ENCODE measurements around the gene PRICKLE4.

DNA sequence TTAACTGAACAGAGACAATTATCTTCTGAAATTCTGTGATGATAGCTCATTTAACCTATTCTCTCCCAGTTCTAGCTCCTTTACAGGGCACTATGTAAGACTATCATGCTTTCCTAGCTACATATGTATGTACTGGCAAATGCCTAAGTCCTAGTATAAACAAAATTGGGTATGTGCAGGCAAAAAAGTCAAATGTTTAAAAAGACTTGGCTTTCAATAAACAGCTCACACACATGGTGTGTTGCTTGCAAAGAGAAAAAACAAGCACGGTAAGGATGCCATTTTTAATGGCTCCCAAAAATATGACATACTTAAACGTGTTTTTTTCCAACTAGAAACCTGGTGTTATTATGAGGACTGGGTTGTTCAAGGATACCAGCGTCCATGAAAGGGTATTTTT, 51.7 kb downstream of the PRICKLE4 start:
- TF ChIP-seq, protein P1, sequence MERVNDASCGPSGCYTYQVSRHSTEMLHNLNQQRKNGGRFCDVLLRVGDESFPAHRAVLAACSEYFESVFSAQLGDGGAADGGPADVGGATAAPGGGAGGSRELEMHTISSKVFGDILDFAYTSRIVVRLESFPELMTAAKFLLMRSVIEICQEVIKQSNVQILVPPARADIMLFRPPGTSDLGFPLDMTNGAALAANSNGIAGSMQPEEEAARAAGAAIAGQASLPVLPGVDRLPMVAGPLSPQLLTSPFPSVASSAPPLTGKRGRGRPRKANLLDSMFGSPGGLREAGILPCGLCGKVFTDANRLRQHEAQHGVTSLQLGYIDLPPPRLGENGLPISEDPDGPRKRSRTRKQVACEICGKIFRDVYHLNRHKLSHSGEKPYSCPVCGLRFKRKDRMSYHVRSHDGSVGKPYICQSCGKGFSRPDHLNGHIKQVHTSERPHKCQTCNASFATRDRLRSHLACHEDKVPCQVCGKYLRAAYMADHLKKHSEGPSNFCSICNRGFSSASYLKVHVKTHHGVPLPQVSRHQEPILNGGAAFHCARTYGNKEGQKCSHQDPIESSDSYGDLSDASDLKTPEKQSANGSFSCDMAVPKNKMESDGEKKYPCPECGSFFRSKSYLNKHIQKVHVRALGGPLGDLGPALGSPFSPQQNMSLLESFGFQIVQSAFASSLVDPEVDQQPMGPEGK (CRISPR knock-in tag; IDR thresholded peaks at IDR 0.05; ENCODE audit: borderline replicate concordance), result no peak
- no peak for TF ChIP-seq PPARA (CRISPR knock-in tag; IDR thresholded peaks at IDR 0.05; ENCODE audit: borderline replicate concordance)
- TF ChIP-seq, protein P2, sequence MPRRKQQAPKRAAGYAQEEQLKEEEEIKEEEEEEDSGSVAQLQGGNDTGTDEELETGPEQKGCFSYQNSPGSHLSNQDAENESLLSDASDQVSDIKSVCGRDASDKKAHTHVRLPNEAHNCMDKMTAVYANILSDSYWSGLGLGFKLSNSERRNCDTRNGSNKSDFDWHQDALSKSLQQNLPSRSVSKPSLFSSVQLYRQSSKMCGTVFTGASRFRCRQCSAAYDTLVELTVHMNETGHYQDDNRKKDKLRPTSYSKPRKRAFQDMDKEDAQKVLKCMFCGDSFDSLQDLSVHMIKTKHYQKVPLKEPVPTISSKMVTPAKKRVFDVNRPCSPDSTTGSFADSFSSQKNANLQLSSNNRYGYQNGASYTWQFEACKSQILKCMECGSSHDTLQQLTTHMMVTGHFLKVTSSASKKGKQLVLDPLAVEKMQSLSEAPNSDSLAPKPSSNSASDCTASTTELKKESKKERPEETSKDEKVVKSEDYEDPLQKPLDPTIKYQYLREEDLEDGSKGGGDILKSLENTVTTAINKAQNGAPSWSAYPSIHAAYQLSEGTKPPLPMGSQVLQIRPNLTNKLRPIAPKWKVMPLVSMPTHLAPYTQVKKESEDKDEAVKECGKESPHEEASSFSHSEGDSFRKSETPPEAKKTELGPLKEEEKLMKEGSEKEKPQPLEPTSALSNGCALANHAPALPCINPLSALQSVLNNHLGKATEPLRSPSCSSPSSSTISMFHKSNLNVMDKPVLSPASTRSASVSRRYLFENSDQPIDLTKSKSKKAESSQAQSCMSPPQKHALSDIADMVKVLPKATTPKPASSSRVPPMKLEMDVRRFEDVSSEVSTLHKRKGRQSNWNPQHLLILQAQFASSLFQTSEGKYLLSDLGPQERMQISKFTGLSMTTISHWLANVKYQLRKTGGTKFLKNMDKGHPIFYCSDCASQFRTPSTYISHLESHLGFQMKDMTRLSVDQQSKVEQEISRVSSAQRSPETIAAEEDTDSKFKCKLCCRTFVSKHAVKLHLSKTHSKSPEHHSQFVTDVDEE (CRISPR knock-in tag; IDR thresholded peaks at IDR 0.05), result no peak
- no peak for TF ChIP-seq ZFP3 (CRISPR knock-in tag; IDR thresholded peaks at IDR 0.05)
- TF ChIP-seq ZNF565 (CRISPR knock-in tag; conservative IDR thresholded peaks at IDR 0.05; ENCODE audit: low read depth), result no peak
- no peak for TF ChIP-seq ZNF8 (CRISPR knock-in tag; IDR thresholded peaks at IDR 0.05)
